ENCODE measurements around the gene PAFAH1B2.

- TF ChIP-seq CTCF (IDR thresholded peaks at IDR 0.05; ENCODE audit: extremely low read depth in 1 of 2, insufficient read depth in 1 of 2, low read depth in 1 of 2, low read length in 2 of 2) (no peak), POLR2AphosphoS5 (IDR thresholded peaks at IDR 0.05; ENCODE audit: insufficient read depth, low read depth, low read length) (no peak), POLR2A (IDR thresholded peaks at IDR 0.05; ENCODE audit: low read depth, low read length) (no peak), EZH2 (IDR thresholded peaks at IDR 0.05; ENCODE audit: borderline replicate concordance, low read depth, low read length, severe bottlenecking) (no peak), MYC (IDR thresholded peaks at IDR 0.05; ENCODE audit: low read depth, low read length) (no peak), FOS (IDR thresholded peaks at IDR 0.05; ENCODE audit: borderline replicate concordance, insufficient read depth, low read length) (no peak), MAX (IDR thresholded peaks at IDR 0.05; ENCODE audit: insufficient read depth, insufficient read length) (no peak)
Measured at GRCh38 chr11:117134431-117134830, 9.7 kb upstream of the PAFAH1B2 start.

All from endothelial cell of umbilical vein (primary cell).